Activated CD8-positive, alpha-beta memory T cell treated with anti-CD3 and anti-CD28 coated beads for 48 hours (primary cell): ENCODE measurements around the gene PDE1C.

Source experiments
- DNase-seq, 3 experiments: peaks; one replicate each; pipeline ENCODE4 v3.0.0-alpha.2; 2020; ENCODE audit warnings: low read depth in 2 of 3, low spot score in 2 of 3

PDE1C gene

DNA sequence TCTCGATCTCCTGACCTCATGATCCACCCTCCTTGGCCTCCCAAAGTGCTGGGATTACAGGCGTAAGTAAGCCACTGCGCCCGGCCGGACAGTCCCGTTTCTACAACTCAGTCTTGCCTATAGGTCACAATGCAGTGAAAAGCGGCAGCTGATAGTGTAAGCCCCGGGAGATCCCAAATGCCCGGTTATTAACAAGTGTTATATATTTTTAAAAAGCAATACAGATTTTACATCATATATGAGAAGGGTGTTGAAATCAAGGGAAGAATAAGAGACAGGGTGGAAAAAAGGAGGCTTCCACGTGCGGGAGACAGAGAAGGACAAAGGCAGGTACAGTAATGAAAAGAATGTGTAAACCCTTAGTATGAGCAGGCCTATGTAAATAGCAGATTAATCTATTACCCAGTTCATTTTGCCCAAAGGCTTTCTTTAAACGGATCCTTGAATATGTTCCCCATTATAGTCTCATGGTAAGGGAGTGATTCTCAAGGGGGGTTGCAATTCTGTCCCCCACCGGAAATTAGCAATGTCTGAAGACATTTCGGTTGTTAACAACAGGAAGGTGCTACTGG is 170.8 kb downstream of the PDE1C start:
- DNase-seq = no peak

DNA sequence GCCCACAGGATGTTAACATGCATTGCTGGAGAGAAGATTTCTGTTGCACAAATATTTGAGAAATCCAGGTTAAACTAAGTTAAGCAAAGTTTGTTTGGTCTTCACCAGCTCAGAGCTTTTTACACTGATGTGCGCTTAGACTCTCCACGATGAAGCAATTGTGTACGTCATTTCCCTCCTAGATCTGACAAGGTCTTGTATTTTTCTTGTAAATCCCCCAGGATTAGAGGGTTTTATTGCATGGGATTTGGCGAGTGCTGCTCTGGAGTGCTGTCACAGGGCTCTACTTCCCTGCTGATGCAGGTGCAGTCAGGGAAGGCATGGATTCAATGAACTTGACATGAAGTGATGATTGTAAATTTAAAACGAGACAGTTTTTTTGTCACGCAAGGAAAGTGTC is 173.3 kb downstream of the PDE1C start:
- no peak for DNase-seq

DNA sequence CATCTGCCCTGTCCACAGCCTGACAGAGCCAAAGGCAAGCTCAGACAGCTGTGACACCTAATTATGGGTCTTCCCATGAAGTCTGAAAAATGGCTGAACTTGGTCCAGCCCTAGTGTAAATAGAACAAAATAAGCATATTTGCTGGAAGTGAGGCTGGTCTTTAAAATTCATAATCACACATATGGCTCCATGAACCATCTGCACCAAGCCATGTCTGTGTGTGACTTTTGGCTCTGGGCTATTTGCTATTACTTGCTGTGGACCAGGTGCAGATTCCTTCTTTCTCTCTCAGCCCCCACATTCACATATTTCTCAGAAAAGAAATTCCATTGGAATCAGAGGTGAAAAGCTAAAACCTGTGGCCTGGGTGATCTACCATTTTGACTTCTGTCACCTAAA is 175.9 kb downstream of the PDE1C start:
- no peak for DNase-seq

DNA sequence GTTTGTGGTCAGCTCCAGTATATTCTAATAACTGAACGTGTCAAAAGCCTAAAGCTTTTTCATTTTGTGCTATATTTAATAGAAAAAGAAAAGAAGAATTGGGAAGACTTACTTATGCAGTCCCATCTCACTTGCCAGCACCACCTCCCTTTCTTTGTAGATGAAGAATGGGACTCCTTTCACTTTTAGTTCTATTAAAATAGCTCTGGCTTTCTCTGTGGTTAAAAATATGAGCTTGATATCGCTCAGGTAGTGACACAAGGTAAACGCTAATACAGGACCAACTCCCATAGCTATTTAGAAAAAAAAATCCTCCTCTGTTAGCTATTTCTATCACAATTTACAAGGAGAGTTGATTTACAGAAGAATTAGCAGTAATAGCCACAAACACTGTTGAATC is 176.8 kb downstream of the PDE1C start:
- no peak for DNase-seq

DNA sequence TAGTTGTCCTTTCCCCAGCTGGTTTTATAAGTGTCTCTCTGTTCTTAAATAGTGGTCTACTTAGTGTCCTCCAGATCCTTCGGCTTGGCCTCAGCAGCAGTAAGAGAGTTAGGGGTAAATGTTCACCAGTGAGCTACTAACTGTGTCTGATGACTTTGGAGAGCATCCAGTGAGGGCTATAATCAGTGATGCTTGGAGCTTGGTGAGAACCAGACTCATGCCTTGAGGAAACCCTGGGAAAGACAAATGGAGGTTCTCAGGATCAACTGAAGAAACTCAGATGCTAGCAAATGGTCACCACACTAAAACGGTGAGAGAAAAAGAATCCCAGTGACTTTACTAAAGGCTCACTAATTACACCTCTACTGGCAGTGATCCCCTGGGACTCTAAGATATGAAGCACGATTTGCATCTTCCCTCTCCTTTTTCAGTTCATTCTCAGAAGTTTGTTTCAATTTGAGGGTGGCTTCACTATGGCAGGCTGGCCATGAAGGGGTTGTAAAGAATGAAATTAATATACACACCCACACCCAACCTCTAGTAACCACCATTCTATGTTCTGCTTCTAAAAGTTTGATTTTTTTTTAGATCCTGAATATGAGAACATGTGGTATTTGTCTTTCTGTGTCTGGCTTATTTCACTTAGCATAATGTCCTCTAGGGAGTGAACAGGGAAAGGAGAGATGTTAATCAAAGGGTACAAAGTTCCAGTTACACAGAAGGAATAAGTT is 177.9 kb downstream of the PDE1C start:
- DNase-seq = no peak

DNA sequence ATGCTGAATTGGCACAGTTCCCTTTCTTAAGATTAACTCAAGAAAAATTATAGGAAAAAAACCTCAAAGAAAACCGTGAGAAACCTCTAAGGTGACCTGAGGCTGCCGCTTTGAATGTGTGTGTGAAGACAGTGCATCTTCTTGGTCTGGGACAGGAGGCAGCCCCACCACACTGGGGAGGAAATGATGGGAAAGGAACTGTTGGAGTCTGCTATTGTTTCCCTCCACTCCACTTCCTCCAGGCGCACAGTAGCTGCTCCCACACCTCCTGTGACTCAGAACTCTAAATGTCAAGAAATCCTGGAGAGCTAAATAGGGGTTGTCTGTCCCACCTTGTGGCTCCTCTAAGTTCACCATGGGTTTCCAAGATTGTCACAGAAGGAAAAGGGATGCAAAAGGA is 179.4 kb downstream of the PDE1C start:
- DNase-seq = no peak

DNA sequence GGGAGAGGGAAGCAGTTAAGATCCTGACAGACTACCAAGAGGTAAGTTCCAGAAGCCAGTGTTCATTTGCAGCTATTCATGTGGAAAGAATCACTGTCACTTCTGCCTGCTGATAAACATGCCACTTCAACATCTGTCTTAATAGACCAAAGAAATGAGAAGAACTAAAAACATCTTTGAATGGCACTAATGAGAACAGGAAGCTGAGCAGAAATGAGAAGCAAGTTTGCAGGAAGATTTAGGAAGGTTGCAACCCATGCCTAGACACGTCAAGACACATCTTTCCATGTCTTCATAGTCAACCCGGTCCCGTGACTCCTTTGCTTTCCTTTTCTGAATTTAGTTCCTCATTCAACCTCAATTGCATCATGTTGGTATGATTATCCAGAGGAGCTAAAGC is 180.0 kb downstream of the PDE1C start:
- DNase-seq = no peak

DNA sequence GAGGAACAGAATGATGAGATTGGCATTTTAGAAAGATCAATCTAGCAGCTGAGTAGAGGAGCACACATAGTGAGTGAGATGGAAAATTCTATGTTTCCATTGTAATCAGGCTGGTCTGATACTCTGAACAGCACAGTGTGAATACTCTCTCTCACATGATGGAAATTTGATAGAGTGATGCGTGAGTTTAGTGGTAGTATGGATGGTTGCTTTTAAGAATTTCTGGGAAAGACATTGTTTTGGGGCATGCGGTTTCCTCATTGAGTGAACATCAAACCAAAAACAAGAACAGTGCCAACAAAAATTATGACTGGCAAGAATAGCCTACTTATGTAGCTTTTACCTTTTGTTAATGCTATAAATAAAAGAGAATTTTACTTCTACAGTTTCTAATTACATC is 183.2 kb downstream of the PDE1C start:
- DNase-seq = no peak

DNA sequence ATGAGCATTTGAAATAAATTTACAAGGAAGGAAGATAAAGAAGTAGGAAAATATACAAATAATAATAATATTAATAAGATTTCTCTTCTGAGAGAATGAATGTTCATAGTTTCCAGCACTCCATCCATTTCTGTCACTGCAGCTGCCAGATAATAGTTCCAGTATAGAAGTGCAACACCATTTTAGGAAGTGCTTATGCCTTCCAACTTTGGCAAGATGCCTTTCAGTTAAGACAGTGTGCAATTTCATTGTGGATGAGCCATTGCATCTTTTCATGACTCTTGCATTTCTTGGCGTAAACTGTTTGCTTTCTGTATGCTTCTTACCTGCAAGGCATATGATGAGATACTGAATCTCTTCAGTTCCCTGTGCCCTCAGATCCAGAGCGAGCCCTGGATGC is 185.0 kb downstream of the PDE1C start:
- DNase-seq = no peak

DNA sequence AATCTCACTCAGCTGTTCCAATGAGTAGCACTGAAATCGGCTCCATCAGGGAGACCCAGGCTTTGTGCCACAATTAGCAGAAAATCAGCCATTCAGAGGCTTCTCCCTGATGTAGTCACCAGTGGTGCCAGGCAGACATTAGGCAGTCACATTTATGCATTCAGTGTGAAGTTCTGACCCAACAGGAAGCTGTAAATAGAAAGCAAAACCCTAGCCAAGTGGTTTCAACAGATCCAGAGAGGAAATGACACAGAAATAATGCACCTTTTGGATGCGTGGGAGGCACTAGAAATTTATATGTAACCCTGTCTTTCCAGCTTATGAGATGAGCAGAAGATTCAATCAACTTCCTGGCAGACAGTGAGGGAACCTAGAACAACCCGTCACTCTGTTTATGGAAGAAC is 186.4 kb downstream of the PDE1C start:
- DNase-seq = no peak

DNA sequence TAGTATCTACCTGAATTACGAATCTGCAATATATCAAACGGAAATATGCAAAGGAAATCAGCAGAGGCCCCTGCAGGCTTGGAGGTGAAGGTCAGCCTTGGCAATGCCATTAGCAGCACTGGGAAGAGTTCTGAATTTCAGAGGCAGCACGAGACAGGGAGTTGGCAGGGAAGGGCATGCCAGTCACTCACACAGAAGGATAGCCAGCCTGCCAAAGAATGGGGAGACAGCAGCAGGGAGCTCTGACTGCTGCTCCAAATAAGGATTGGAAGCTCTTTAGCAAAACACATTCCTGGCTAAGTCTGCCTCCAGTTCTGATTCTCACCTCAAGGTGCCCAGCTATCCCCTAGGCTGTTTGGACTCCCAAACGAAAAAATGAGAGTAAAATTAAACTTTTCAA is 188.0 kb downstream of the PDE1C start:
- no peak for DNase-seq

DNA sequence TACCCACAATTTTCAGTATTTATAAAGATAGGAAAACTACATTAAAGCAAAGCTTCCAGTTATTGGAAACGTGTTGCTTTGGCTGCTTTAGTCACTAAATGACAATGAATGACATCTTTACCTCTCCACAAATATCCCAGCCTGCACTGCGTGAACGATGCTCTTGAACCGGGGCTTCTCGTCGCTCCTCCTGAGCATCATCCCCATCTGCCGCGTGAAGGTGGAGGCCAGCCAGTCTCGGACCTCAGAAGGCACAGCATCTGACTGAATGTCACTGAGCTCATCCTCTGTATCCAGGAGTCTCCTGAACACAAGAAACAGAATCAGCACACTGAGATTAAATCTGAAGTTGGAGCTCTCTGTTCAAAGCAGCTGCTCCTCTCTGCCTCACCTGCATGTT is 191.3 kb downstream of the PDE1C start:
- DNase-seq = no peak

DNA sequence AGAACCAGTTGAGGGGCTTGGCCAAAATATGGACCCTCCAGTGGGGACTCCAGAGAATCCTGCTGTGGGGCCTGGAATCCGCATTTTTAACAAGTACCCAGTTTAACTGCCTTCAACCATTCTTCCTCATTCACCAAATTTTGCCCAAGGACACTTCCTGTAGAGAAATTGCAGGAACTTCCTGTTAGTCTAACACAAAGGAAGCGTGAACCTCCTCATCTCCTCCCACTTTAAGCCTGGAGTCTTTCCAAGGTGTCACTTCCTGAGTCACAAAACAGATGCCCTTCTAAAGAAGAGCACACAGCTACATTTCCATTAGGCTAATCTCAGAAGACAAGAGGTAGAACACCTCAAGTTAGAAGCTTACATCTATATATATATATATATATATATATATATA is 194.8 kb downstream of the PDE1C start:
- no peak for DNase-seq

DNA sequence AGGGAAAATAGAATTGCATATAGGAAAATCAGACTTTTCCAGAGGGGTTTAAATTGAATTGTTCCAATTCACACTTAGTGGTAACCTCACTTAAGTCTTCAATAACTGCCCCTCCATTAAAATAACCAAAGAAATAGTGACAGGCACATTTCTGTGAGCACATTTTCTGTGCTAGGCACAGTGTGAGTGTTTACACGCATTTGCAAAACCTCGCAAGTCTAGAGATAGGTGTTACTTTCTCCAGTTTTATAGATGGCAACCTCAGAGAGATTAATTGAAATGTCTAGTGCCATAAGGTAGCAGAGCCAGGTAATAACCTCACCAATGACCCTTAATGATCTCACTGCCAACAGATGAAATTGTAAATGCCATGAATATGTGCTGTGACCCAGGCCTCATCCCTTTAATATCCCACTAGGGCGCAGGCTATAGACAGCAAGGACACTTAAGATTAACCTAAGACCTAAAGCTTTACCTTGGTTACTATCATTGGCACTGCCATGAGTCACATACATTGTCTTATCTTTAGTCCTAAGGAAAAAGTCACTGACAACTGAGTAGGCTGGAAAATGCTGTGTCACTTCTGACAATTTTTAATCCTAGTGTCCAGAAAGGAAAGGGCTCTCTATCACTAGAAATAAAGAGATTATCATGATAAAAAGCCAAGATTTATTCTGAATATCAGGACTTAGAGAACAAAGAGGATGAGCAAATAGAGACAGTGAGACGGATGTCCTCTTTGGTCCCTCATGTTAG is 195.4 kb downstream of the PDE1C start:
- DNase-seq = no peak

DNA sequence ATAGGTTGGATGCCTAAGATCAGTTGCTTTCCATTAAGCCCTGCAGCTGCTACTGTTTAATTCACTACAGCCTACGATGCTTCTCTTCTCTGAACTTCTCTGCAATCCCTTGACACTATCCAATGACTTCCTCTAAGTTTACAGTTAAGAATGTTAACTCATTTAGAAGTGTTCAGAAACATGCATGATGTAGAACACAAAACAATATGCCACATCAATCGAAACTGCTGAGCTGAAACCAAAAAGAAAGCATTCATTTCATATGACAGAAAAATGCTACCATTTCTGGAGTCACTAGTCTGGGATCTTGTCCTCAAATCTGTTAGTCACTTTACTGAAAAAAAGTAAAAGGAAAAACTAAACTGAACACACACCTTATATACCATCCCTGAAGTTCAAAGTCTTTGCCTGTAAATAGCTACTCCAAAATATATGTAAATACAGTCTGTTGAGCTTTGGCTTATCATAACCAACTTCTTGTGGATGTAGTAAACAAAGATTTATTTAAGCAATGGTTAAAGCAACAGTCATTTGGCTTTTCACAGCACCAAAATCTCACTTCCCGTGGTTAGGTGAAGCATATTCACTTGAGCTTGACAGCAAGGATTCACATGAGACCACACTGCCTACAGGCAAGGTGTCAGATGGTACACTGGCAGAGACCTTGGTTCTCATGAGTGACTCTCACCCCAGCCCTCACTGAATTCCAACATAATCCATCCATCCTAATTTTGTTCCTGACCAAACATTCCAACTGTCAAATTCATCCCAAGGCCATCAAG is 196.2 kb downstream of the PDE1C start:
- DNase-seq = no peak

DNA sequence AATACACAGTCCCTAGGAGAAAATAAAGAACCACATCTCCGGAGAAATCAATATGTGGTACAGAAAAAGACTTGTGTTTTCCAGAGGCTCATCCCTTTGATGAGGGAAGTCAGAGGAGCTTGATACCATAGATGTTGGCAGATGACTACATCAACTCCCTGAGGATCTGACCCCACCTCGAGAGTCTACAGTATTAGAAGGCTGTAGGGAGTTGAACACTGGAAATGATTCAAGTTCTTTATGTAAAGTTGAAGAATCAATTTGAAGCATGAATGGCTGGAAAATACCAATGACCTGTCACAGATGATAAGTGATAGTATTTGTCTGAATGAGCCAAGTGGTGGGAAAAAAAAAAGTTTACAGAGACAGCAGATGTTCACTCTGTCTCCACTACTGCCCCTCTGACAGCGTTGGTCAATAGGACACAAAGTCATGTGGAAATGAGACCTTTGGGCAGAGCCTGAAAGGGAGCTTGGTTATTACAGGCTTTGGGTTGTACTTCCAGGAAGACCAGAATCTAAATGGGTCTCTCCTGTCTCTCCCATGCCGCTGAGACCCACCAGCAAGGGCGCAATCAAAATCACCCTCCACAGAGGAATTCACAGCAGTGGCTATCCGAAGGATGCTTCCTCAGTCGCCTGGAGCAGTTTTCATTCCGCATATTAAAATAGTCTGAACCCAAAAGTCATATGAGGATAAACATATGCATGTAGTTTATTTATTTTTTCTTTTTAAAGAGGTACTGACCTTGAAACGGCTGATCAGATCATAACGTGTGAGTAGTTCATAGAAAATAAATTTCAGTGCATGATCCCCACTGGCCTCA is 197.4 kb downstream of the PDE1C start:
- DNase-seq = no peak

DNA sequence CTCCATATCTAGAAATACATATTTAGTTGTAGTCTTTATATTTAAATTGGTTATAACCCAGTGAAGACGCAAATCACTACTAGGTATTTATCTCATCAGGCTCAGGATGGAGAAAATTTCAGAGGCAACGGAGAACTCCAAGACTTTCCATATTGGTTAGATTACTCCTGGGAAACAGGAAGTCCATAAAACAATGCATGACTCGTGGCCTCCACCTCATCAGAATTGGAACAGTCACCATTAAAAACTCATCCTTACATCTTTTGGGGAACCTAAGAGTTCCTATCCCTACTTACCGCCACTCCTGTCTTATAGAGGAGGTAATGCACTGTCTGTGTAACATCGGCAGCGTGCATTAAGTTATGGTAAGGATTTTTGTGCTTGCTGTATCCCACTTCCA is 205.6 kb downstream of the PDE1C start:
- no peak for DNase-seq

DNA sequence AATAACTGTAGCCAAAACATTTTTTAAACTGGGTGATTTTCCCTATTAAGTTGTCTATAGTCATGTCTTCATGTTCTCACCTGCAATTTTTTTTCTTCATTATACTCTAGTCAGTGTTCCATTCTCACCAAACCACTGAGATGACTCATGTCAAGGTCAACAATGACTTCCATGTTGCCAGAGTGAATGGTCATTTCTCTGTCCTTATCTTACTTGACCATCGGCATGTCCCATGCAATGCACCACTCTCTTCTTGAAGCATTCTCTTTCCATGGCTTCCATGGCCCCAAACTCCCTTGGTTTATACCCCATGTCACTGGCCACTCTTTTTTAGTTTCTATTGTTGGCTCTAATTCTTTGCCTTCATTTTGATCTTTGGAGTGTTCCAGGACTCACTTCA is 209.3 kb downstream of the PDE1C start:
- DNase-seq = no peak

DNA sequence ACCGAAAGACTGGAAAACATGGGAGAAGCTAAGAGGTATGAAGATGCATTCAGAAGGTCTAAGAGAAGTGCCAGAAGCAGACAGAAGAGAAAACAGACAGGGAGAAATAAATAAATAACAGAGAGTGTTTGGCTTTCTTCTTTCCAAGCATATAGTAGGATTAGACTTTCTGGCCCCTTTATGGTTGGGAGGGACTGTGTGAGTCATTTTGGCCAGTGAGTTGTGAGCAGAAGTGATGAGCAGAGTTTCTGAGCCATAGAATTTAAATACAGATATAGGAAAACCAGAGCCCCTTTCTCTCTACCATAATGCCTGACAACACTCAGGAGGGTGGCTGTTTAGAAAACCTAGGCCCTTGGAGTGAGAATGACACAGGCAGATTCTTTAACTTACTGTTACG is 212.2 kb downstream of the PDE1C start:
- DNase-seq = no peak

DNA sequence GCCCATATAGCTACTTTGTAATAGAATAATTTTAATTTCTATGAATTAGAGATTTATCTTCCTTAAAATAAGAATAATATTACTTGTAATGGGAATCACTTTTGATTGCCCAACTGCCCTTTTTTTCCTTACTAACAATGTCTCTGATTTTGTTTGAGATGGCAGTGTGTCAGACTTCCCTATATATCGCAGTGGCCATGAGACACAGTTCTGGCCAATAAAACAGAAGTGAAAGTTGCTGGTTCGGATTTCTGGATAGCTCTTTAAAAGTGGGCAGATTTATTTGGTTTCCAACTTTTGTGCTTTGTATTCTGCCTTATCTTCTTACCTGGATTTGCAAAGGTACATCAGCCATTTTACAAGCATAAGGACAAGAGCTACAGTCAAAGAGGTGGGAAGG is 213.0 kb downstream of the PDE1C start:
- no peak for DNase-seq

DNA sequence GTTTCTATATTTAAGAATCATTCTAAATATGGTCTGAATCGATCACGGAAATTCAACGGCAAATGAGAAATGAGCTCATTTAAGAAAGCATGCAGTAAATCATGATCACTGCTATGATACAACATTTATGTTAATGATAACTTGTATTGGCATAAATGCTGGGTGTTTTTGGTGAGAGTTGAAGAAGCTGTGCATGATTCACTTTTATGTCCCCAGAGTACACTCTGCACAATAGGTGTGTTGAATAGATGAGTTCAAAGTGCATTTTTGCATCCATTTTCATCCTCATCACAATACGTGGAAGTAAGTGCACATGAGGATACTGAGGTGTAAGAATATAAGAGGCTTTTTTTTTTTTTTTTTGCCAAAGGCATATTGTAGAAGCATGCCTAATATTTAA is 213.9 kb downstream of the PDE1C start:
- no peak for DNase-seq
